Bone marrow (tissue), 2 donors: ENCODE measurements around the gene HS3ST2.
"Not testable (repeated sequence)": the region's sequence is repeated elsewhere in the genome, so short reads cannot be mapped to it uniquely, and the experiment has no call there.

Experiments used
- DNase-seq, 2 donors: peaks; one replicate each; lab custom pipeline; 2025; lab: John Stamatoyannopoulos, UW

The HS3ST2 gene

GRCh38 chr16:22813223-22813947 lies 577 bp upstream of the HS3ST2 start:
- DNase-seq: no peak

GRCh38 chr16:22814711-22815105 lies 746 bp downstream of the HS3ST2 start:
- DNase-seq: no peak

GRCh38 chr16:22815863-22816262 lies 1.9 kb downstream of the HS3ST2 start:
- no peak for DNase-seq

GRCh38 chr16:22816475-22816874 lies 2.5 kb downstream of the HS3ST2 start:
- DNase-seq: no peak

GRCh38 chr16:22818736-22819135 lies 4.8 kb downstream of the HS3ST2 start:
- DNase-seq: not testable (repeated sequence)

DNA sequence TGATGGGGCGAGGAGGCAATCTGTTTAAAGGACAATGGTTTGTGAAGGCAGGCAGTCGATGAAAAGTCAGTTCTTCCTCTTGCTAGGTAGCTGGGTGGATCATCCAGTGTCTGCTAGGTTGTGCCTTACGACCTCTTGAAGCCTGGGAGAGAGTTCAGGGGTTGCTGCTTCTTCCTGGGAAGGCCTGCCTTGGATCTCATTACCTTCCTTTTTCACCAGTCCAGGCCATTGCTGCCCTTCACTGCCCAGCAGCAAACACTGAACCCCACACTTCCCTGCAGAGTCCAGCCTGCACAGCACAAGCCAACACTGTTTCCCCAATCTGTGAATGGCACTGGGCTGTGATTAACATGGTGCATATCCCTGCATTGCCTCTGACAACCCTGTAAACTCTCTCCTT lies 24.7 kb downstream of the HS3ST2 start:
- no peak for DNase-seq

DNA sequence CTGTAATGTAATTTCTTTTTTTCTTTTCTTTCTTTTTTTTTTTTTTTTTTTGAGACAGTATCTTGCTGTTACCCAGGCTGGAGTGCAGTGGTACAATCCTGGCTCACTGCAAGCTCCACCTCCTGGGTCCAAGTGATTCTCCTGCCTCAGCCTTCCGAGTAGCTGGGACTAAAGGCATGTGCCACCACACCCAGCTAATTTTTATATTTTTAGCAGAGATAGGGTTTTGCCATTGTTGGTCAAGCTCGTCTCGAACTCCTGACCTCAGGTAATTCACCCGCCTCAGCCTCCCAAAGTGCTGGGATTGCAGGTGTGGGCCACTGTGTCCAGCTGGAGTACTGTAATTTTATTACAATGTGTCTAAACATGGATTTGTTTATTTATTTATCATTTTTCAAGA lies 28.1 kb downstream of the HS3ST2 start:
- not testable (repeated sequence) for DNase-seq

DNA sequence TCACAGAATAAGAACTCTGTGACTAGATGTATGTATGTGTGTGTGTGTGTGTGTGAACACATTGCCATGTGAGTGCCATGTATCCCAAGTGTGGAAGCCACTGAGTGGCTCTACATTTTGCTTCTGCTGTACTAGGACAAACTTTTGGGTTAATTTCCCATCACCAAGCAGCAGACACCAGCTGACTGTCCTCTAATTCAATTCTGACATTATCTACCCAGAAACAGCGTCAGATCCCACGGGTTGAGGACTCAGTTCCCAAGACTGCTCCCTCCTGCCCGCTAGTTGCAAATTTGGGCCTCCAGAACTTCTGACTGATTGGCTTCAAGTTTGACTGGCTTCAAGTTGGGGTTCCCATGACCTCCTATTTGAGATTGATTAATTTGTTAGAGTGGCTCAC lies 29.2 kb downstream of the HS3ST2 start:
- no peak for DNase-seq

GRCh38 chr16:22843856-22844255 lies 29.9 kb downstream of the HS3ST2 start:
- no peak for DNase-seq

DNA sequence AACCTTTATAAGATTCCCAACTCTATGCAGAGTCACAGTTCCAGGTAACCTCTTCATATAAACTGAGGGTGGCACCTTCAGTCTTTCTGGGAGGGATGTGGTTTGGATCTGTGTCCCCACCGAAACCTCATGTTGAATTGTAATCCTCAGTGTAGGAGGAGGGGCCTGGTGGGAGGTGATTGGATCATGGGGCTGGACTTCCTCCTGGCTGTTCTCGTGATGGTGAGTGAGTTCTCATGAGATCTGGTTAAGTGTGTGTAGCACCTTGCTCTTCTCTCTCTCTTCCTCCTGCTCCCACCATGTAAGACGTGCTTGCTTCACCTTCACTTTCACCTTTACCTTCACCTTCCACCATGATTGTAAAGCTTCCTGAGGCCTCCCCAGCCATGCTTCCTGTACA lies 30.5 kb downstream of the HS3ST2 start:
- DNase-seq: no peak

DNA sequence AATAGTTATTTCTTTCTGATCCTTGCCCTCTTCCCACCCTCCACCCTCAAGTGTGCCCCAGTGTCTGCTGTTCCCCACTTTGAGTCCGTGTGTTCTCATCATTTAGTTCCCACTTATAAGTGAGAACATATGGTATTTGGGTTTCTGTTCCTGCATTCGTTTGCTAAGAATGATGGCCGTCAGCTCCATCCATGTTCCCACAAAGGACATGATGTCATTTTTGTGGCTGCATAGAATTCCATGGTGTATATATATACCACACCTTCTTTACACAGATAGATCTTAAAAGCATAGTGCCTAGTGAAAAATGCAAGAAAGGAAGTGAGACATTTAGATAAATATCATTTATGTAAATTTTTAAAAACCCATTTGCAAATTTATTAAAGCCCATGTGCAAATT lies 33.1 kb downstream of the HS3ST2 start:
- DNase-seq: no peak

GRCh38 chr16:22847690-22848089 lies 33.7 kb downstream of the HS3ST2 start:
- no peak for DNase-seq

- DNase-seq: no peak
These were observed 34.5 kb downstream of the HS3ST2 start for GRCh38 chr16:22848451-22848850.

- no peak for DNase-seq
These were observed 35.6 kb downstream of the HS3ST2 start for GRCh38 chr16:22849517-22849916.

DNA sequence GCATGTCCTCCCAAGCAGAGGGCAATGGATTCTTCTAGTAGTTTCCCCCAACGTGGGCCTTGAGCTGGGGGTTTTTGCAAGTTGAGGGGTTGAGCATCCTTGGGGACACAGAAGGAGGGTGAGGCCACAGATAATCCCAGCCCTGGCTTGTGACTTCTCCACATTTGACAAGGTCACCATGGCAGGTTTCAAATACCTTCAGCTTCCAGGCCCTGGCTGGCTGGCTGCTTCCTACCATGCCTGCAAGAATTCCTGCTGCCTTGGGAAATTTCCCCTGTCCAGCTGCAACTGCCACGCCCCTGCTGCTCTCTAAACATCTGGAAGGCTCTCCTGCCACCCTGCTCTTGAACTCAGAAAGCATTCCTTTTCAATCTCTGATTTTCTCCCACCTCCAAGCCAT lies 41.3 kb downstream of the HS3ST2 start:
- no peak for DNase-seq

DNA sequence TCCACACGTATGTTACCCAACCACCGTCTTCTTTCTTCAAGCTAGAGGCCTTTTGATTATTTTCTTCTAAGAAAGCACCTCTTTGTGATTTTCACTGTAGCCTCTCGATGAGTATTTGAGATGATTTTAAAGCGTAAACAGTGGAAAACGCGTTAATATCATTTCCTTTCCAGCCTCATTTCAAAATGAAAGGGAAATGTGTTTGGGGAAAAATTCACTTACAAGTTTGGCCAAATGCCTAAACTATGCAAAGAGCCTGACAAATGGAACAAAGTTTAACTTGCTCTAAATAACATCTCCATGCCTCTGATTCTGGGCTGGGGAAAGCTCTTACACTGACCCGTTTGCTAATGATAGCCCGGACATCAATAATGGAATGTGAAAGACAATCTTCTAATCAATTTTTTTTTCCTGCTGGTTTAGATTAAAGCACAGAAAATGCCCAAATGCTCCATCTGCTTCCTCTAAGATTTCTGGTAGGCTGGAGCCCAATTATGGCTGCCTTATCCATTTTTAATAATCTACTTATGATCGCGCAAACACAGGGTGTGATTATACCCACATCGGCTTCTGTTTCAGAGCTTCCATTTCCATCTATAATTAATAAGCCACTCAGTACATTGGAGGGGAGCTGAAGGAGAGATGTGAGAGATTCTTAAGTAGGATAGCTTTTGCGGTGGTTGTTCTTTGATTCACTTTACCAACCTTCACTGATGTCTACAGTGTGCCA lies 43.5 kb downstream of the HS3ST2 start:
- no peak for DNase-seq

- DNase-seq: no peak
These were observed 46.0 kb downstream of the HS3ST2 start for GRCh38 chr16:22859925-22860324.

GRCh38 chr16:22861580-22861979 lies 47.6 kb downstream of the HS3ST2 start:
- DNase-seq: no peak

- DNase-seq: no peak
These were observed 48.1 kb downstream of the HS3ST2 start for GRCh38 chr16:22862046-22862445.

DNA sequence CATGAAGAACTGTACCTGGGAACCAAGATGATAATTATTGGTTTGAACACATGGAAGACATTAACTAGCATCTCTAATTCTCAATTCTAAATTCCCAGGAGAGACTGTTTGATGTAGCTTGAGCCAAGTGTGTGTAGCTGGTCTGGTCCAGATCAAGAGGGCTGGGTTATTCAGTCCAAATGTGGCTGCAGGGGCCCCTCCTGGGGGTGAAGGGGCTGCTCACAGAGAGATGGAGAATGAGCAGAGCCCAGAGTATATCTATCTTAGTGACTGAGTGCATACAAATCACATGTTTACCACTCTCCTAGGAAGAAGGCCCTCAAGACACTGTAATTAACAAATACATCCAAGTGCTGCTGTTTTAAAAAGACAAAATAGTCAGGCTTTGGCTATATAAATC lies 50.4 kb downstream of the HS3ST2 start:
- no peak for DNase-seq

DNA sequence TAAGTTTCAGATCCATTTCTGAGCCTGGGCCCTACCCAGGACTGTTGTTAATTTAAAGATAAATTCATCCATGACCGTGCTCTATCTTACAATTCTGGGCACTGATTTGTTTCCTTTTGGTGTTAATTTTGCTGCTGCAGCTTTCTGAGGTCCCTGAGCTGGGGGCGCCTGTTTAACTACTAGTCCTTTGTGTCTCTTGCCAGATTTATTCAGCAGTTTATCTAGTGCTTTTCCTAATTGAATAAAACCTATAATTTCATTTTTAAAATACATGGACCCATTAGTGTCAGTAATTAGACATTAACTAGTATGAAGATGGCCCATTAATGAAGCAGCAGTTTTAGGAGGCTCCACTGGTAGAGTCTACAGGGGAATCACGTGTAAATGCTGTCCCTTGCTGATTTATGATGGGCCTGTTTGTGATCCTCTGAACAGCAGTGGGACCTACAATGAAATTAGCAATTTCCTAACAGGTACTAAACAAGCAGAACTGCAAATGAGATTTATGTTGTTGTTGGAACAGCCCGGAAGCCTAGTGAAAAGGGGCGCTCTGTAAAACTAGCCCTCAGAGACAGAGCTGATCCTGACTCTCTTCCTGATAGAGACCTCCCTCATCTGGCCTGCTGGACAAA lies 54.7 kb downstream of the HS3ST2 start:
- no peak for DNase-seq

- no peak for DNase-seq
These were observed 57.9 kb downstream of the HS3ST2 start for GRCh38 chr16:22871861-22872260.

GRCh38 chr16:22874394-22874793 lies 60.4 kb downstream of the HS3ST2 start:
- no peak for DNase-seq
